ENCODE results near the gene STMP1. TPM values are rescaled to one million over a fixed set of nuclear protein-coding genes. Genes with fewer than 3 reads are reported as not detected.
"Not testable (repeated sequence)": the region's sequence is repeated elsewhere in the genome, so short reads cannot be mapped to it uniquely, and the experiment has no call there.

The STMP1 gene
- total RNA-seq, 4 donors from 2014 or later: 17.3 to 26.2 (median 18.2) TPM

DNA sequence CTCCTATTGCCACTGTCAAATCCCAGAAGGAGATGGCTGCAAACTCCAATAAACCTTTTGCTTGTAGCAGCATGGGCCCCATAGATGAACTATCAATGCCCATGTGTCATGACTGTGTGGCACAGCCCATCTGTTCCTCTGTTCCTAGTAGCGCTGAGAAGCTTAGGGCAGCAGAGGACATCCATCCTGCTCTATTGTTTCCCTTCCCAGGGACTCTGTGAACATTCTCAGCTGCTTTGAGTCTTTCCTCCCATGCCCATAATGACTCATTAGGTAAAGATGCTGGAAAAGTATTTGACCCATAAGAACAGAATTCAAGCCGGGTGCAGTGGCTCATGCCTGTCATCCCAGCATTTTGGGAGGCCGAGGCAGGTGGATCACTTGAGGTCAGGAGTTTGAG is 28.3 kb downstream of the STMP1 start:
- no peak for TF ChIP-seq POLR2A (IDR thresholded peaks at IDR 0.05)
- Histone ChIP-seq H3K4me3 (no peak overlapping the region), H3K27me3 (no peaks in the 10 kb centered on the region), H3K36me3 (peaks cover 0 to 3% (median 0%) of the 10 kb centered on the region in 3 donors), H3K27ac (no peak overlapping the region), H3K9me3 (no peaks in the 10 kb centered on the region), H3K4me1 (no peaks in the 10 kb centered on the region)
- no peak for DNase-seq

DNA sequence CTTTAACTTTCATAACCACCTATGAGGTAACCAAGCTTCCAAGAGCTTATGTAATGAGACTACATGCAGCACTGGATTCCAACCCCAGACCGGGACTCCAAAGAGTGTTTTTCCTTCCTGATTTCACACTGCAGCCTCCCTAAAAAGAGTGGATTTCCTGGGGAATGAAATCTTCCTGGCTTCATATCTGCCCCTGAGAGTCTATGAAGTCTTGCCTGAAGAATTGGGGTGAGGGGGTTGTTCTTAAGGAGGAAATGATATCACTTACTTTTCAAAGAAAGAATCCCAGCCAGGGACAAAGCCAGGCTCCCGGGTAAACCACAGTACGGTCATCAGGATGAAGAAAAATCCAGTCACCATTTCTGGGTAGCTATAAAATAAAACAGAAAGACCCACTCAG is 29.7 kb downstream of the STMP1 start:
- Histone ChIP-seq H3K27me3 (no peaks in the 10 kb centered on the region), H3K4me1 (no peaks in the 10 kb centered on the region), H3K4me3 (no peak overlapping the region), H3K27ac (no peak overlapping the region), H3K36me3 (peaks cover 0 to 3% (median 0%) of the 10 kb centered on the region in 3 donors), H3K9me3 (no peaks in the 10 kb centered on the region)
- no peak for DNase-seq
- TF ChIP-seq POLR2A (IDR thresholded peaks at IDR 0.05): no peak
- TF ChIP-seq, protein P1, sequence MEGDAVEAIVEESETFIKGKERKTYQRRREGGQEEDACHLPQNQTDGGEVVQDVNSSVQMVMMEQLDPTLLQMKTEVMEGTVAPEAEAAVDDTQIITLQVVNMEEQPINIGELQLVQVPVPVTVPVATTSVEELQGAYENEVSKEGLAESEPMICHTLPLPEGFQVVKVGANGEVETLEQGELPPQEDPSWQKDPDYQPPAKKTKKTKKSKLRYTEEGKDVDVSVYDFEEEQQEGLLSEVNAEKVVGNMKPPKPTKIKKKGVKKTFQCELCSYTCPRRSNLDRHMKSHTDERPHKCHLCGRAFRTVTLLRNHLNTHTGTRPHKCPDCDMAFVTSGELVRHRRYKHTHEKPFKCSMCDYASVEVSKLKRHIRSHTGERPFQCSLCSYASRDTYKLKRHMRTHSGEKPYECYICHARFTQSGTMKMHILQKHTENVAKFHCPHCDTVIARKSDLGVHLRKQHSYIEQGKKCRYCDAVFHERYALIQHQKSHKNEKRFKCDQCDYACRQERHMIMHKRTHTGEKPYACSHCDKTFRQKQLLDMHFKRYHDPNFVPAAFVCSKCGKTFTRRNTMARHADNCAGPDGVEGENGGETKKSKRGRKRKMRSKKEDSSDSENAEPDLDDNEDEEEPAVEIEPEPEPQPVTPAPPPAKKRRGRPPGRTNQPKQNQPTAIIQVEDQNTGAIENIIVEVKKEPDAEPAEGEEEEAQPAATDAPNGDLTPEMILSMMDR (IDR thresholded peaks at IDR 0.05): no peak

DNA sequence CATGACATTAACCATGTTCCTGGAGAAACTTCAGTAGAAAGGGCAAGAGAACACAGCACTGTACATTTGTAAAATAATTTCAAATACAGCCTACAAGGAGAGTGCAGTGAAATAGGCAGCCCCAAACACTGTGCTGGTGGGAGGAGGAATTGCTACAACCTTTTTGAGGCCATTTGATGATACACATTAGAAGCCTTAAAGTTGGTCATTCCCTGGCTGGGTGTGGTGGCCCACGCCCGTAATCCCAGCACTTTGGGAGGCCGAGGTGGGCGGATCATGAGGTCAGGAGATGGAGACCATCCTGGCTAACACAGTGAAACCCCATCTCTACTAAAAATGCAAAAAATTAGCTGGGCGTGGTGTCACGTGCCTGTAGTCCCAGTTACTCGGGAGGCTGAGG is 30.3 kb downstream of the STMP1 start:
- not testable (repeated sequence) for H3K36me3 ChIP-seq

DNA sequence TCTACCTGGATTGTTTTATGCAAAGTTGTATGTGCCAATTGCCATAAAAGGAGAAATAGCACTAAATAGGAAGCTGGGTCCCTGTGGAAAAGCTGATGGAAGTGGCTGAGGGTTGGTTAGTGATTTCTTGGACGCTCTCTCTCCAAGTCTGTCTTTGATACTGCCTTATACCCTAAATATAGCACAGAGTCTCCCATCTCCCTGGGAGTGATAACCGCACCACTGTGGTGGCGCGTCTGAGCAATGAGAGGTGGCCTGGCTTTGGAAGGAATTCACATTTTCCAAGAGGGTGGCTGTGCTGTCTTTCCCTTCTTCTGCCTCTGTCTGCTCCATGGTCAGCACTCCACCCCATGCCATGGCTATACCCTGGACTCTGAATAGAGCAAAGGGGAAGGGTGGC is 31.2 kb downstream of the STMP1 start:
- H3K4me1 ChIP-seq: no peaks in the 10 kb centered on the region
- peaks cover 0 to 3% (median 0%) of the 10 kb centered on the region in 3 donors for H3K36me3 ChIP-seq
- no peak for DNase-seq
- no peaks in the 10 kb centered on the region for H3K9me3 ChIP-seq
- H3K27ac ChIP-seq: no peak overlapping the region
- no peak overlapping the region for H3K4me3 ChIP-seq
- no peak for TF ChIP-seq POLR2A (IDR thresholded peaks at IDR 0.05)
- TF ChIP-seq, protein P1 (IDR thresholded peaks at IDR 0.05): no peak
- no peaks in the 10 kb centered on the region for H3K27me3 ChIP-seq

More for the DNA sequence above, 30.3 kb downstream of the STMP1 start:
- not testable (repeated sequence) for DNase-seq, H3K27me3 ChIP-seq, H3K4me3 ChIP-seq, H3K27ac ChIP-seq, H3K9me3 ChIP-seq, H3K4me1 ChIP-seq

DNA sequence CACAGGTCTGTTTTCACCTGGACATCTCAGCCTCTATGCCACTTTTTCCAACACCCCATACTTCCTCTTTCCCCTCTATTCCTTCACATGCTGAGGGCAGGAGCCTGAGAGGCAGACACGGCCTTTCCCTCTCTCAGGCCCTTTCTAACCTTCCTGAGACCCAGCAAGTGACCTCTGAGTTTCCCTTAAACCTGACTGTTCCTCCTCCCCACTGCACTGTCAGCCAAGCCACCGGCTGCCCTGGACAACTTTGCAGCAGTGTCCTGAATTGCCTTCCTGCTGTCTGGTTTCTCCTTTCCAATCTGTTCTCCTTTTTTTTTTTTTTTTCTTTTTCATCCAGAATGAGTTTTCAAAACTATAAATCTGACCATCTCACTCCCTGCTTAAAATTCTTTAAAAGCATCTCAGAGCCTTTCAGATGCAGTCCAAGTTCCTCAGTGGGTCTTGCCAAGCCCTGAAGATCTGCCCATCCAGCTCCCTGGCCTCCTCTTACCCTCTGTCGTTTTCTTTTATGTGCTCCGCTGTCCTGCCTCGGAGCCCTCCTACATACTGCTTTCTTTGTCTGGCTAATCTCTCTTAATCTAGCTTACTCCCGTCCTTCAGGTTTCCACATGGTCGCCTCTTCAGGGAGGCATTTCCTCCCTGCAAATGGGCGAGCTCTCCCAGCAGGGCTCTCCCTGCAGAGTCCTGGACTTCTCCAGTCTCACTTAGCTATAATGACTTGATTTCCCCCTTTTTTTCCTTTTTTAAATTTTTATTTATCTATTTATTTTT is 35.1 kb downstream of the STMP1 start:
- no peaks in the 10 kb centered on the region for H3K4me1 ChIP-seq
- no peak for DNase-seq
- H3K27me3 ChIP-seq: no peaks in the 10 kb centered on the region
- H3K4me3 ChIP-seq: no peak overlapping the region
- no peaks in the 10 kb centered on the region for H3K9me3 ChIP-seq
- H3K36me3 ChIP-seq: no peaks in the 10 kb centered on the region
- no peak overlapping the region for H3K27ac ChIP-seq
- TF ChIP-seq POLR2A (IDR thresholded peaks at IDR 0.05): no peak
- TF ChIP-seq, protein P1 (IDR thresholded peaks at IDR 0.05): no peak

DNA sequence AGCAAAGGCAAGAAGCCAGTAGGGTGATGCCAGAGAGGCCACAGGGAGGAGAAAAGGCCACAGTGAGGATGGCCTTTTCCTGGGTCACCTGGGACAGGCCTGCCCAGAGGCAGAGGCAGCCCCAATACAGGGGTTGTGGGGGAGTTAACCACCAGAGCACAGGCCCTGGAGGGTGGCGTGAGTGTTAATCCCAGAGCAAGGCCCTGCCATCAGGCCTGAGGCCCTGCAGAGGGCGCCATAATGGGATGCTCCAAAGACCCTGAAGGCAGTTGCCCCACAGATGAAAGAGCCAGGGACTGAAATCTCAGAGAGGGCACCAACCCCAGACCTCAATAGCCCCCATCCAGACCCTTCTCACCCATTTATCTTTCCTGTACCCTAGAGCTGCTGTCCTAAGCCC is 41.8 kb downstream of the STMP1 start:
- no peaks in the 10 kb centered on the region for H3K9me3 ChIP-seq
- no peaks in the 10 kb centered on the region for H3K4me1 ChIP-seq
- H3K27me3 ChIP-seq: no peaks in the 10 kb centered on the region
- no peak for DNase-seq
- H3K36me3 ChIP-seq: no peaks in the 10 kb centered on the region
- no peak for TF ChIP-seq POLR2A (IDR thresholded peaks at IDR 0.05)
- TF ChIP-seq, protein P1 (IDR thresholded peaks at IDR 0.05): no peak
- no peak overlapping the region for H3K4me3 ChIP-seq
- H3K27ac ChIP-seq: no peak overlapping the region
